ENCODE results near the gene HPX. TPM values are rescaled to one million over a fixed set of nuclear protein-coding genes. Genes with fewer than 3 reads are reported as not detected.

HPX gene
- total RNA-seq, 1 donor from 2014 or later: 3.8 TPM

GRCh38 chr11:6415797-6416196 is 25.0 kb downstream of the HPX start:
- H3K36me3 Mint-ChIP-seq (ENCODE audit: low read depth): peaks cover under 1% of the 10 kb centered on the region
- no peak for TF ChIP-seq CTCF (IDR thresholded peaks at IDR 0.05)
- no peak overlapping the region for H3K4me3 Mint-ChIP-seq (ENCODE audit: unreplicated experiment)
- H3K9me3 Mint-ChIP-seq (ENCODE audit: low read depth): no peaks in the 10 kb centered on the region
- H3K27me3 Mint-ChIP-seq (ENCODE audit: low read depth): no peaks in the 10 kb centered on the region
- no peak for DNase-seq (ENCODE audit: low spot score)
- H3K4me1 Mint-ChIP-seq (ENCODE audit: low read depth): peaks cover 6% of the 10 kb centered on the region
- no peak overlapping the region for H3K27ac Mint-ChIP-seq (ENCODE audit: unreplicated experiment)

GRCh38 chr11:6414874-6415328 is 25.9 kb downstream of the HPX start:
- Mint-ChIP-seq H3K4me3 (ENCODE audit: unreplicated experiment) (no peak overlapping the region), H3K27me3 (ENCODE audit: low read depth) (no peaks in the 10 kb centered on the region), H3K9me3 (ENCODE audit: low read depth) (no peaks in the 10 kb centered on the region), H3K27ac (ENCODE audit: unreplicated experiment) (no peak overlapping the region), H3K4me1 (ENCODE audit: low read depth) (peaks cover 5% of the 10 kb centered on the region), H3K36me3 (ENCODE audit: low read depth) (peaks cover 4% of the 10 kb centered on the region)
- no peak for TF ChIP-seq CTCF (IDR thresholded peaks at IDR 0.05)
- DNase-seq (ENCODE audit: low spot score): no peak

- no peaks in the 10 kb centered on the region for H3K27me3 Mint-ChIP-seq (ENCODE audit: low read depth)
- no peaks in the 10 kb centered on the region for H3K9me3 Mint-ChIP-seq (ENCODE audit: low read depth)
Measured at GRCh38 chr11:6413791-6414201, 27.0 kb downstream of the HPX start.

GRCh38 chr11:6411594-6412031 is 29.2 kb downstream of the HPX start:
- no peak for TF ChIP-seq CTCF (IDR thresholded peaks at IDR 0.05)
- Mint-ChIP-seq H3K27me3 (ENCODE audit: low read depth) (no peaks in the 10 kb centered on the region), H3K9me3 (ENCODE audit: low read depth) (no peaks in the 10 kb centered on the region), H3K27ac (ENCODE audit: unreplicated experiment) (no peak overlapping the region), H3K36me3 (ENCODE audit: low read depth) (peaks cover 9% of the 10 kb centered on the region), H3K4me1 (ENCODE audit: low read depth) (no peaks in the 10 kb centered on the region), H3K4me3 (ENCODE audit: unreplicated experiment) (no peak overlapping the region)
- DNase-seq (ENCODE audit: low spot score): no peak

More at GRCh38 chr11:6413791-6414201, 27.0 kb downstream of the HPX start:
- Mint-ChIP-seq H3K4me1 (ENCODE audit: low read depth) (no peaks in the 10 kb centered on the region), H3K27ac (ENCODE audit: unreplicated experiment) (no peak overlapping the region), H3K36me3 (ENCODE audit: low read depth) (peaks cover 6% of the 10 kb centered on the region), H3K4me3 (ENCODE audit: unreplicated experiment) (no peak overlapping the region)
- no peak for DNase-seq (ENCODE audit: low spot score)
- TF ChIP-seq CTCF (IDR thresholded peaks at IDR 0.05): no peak

DNA sequence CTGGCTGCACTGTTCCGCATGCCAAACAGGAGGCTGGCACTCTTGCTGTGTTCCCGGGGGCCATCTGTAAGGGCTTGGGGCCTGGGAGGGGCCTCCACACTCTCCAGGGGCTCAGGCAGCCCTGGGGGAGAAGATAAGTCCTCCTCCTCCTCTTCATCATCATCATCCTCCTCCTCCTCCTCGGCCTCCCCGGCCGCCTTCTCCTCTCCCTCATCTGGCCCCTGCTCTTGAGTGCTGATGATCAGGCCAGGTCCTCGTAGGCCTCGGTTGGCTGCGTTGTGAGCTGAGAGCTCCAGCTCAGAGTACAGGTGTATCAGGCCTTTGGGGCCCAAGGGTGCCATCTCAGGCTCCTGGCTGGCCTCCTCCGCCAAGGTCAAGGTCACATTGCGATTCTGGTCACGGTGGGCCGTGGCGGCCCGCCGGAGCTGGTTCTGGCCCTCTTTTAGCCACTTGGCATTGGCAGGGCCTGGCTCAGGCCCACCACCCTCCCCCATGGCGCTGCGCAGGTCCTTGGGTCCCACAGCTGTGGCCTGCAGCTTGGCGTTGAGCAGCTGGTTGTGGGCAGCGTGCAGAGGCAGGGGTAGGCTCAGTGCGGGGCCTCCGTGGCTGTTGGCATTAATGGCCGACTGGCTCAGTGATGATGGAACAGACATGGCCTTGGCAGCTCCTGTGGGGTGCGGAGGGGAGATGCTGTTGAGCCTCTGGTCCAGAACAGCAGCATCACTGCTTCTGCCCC is 29.9 kb downstream of the HPX start:
- DNase-seq (ENCODE audit: low spot score): no peak
- Mint-ChIP-seq H3K36me3 (ENCODE audit: low read depth) (peaks cover 9% of the 10 kb centered on the region), H3K4me1 (ENCODE audit: low read depth) (no peaks in the 10 kb centered on the region), H3K27me3 (ENCODE audit: low read depth) (no peaks in the 10 kb centered on the region), H3K4me3 (ENCODE audit: unreplicated experiment) (no peak overlapping the region), H3K27ac (ENCODE audit: unreplicated experiment) (no peak overlapping the region), H3K9me3 (ENCODE audit: low read depth) (no peaks in the 10 kb centered on the region)
- no peak for TF ChIP-seq CTCF (IDR thresholded peaks at IDR 0.05)
